Measurements from ENCODE around the gene SECISBP2.

GRCh38 chr9:89383721-89384300, 65.5 kb downstream of the SECISBP2 start:
- TF ChIP-seq, protein P1, sequence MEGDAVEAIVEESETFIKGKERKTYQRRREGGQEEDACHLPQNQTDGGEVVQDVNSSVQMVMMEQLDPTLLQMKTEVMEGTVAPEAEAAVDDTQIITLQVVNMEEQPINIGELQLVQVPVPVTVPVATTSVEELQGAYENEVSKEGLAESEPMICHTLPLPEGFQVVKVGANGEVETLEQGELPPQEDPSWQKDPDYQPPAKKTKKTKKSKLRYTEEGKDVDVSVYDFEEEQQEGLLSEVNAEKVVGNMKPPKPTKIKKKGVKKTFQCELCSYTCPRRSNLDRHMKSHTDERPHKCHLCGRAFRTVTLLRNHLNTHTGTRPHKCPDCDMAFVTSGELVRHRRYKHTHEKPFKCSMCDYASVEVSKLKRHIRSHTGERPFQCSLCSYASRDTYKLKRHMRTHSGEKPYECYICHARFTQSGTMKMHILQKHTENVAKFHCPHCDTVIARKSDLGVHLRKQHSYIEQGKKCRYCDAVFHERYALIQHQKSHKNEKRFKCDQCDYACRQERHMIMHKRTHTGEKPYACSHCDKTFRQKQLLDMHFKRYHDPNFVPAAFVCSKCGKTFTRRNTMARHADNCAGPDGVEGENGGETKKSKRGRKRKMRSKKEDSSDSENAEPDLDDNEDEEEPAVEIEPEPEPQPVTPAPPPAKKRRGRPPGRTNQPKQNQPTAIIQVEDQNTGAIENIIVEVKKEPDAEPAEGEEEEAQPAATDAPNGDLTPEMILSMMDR (IDR thresholded peaks at IDR 0.05): no peak
- TF ChIP-seq POLR2A (IDR thresholded peaks at IDR 0.05) (no peak), POLR2AphosphoS5 (IDR thresholded peaks at IDR 0.05; ENCODE audit: insufficient read depth in 1 of 2, low read depth in 1 of 2) (no peak)
